ENCODE data around the gene TMPRSS13.

DNA sequence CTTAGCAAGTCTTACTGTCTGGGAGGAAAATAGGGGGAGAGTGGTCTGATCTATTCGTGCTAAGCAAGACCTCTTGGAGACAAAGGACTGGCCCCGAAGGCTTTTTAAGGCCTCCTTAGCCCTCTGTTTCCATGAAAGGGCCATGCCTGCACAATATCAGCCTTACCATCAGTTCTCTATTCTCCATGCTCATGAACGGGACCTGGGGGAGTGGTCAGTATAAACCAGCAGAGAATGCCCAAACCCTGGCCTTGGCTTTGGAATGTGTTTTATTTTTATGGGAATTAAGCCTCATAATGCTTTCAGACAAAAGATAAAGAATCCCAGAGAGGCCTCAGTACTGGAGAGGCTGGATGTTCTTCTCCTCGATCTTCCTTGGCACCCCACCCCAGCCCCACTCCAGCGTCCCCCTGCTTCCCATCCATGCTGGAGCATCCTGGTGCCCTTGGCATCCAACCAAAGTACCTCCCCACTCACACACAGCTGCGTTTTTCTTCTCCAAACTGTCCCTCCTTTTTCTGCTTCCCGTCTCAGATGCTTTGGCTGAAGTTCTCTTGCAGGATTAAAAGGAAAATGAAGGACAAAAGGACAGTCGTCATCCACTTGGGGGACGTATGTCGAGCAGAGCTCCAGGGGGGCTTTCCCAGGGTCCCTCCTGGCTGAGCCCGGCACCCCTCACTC, 71.3 kb downstream of the TMPRSS13 start:
- TF ChIP-seq, protein P1, sequence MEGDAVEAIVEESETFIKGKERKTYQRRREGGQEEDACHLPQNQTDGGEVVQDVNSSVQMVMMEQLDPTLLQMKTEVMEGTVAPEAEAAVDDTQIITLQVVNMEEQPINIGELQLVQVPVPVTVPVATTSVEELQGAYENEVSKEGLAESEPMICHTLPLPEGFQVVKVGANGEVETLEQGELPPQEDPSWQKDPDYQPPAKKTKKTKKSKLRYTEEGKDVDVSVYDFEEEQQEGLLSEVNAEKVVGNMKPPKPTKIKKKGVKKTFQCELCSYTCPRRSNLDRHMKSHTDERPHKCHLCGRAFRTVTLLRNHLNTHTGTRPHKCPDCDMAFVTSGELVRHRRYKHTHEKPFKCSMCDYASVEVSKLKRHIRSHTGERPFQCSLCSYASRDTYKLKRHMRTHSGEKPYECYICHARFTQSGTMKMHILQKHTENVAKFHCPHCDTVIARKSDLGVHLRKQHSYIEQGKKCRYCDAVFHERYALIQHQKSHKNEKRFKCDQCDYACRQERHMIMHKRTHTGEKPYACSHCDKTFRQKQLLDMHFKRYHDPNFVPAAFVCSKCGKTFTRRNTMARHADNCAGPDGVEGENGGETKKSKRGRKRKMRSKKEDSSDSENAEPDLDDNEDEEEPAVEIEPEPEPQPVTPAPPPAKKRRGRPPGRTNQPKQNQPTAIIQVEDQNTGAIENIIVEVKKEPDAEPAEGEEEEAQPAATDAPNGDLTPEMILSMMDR (IDR thresholded peaks at IDR 0.05), result no peak
- no peak for TF ChIP-seq EP300 (IDR thresholded peaks at IDR 0.05; ENCODE audit: low read depth)

Data from transverse colon (tissue), 3 donors.